GM19025 (cell line): ENCODE results near the gene OAS2.
A peak's percentile ranks its signal among the peaks of the same experiment; 100 is the strongest.
"Not testable (repeated sequence)": the region's sequence is repeated elsewhere in the genome, so short reads cannot be mapped to it uniquely, and the experiment has no call there.

Experiments used
- ATAC-seq: cut with Tn5 transposase; IDR thresholded peaks from one replicate; pipeline ENCODE4 v1.9.1; 2021; ENCODE audit warnings: mild to moderate bottlenecking, low read depth, moderate library complexity; ENCODE audit not compliant: unreplicated experiment

Gene OAS2

DNA sequence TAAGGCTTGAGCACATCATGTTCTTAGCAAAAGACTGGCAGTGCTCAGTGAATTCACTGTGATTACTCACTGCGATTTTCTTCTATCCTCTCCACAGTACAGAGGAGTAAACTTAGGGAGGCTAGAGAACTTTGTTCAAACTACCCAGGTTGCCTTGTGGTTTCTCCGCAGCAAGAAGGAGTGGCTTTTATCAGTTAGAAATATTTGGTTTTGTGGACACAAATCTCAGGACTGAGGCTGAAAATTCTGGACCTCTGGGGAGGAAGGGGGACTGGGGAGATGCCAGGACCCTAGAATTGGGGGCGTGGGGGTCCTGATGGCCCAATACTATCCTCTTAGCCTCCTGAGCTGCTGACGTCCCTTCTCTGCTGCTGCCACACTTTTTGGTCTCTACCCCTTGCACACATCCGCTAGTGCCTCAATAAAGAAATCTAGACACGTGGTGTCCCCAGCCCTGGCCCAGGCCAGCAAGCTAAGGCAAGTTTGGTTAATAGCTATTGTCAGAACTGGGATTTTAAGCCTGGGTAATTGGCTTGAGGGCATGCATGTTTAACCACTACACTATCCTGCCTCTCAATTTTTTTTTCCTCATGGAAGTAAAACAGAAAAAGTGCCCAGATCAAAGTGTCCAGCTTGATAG, 842 bp downstream of the OAS2 start:
- no peak for ATAC-seq

DNA sequence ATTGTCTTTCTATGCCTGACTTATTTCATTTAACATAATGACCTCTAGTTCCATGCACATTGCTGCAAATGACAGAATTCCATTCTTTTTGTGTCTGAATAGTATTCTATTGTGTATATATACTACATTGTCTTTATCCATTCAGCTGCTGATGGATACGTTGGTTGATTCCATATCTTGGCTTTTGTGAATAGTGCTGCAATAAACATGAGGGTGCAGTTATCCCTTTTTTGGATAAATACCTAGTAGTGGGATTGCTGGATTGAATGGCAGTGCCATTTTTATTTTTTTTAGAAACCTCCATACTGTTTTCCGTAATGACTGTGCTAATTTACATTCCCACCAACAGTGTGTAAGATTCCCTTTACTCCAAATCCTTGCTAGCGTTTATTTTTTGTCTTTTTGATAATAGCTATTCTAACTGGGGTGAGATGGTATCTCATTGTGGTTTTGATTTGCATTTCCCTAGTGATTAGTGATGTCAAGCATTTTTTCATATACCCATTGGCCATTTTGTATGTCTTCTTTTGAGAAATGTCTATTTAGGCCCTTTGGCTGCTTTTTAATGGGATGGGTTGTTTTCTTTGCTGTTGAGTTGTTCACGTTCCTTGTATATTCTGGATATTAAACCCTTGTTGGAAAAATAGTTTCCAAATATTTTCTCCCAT, 2.3 kb downstream of the OAS2 start:
- no peak for ATAC-seq

DNA sequence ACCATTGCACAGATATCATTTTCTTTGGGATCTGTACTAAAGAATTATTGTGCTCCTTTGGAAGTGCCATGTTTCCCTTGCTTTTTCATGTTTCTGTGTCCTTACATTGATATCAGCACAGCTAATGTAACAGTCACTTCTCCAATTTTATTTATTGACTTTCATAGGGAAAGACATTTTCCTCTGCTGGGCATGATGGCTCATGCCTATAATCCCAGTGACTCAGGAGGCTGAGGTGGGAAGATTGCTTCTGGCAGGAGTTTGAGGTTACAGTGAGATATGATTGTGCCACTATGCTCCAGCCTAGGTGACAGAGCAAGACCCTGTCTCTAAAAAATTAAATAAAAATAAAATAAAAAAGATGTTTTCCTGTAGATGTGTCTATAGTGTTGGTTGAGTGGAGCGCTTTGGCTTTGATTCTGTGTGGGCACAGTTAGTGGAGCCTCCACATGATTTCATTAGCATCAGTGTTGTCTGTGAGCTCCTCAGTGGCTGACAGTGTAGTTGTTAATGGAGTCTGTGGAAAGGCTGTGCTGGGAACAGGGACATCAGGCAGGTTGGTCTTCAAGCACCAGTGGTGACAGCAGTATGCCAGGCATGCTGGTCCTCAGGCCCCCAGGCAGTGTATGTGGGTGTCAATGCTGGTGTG, 7.4 kb downstream of the OAS2 start:
- no peak for ATAC-seq

DNA sequence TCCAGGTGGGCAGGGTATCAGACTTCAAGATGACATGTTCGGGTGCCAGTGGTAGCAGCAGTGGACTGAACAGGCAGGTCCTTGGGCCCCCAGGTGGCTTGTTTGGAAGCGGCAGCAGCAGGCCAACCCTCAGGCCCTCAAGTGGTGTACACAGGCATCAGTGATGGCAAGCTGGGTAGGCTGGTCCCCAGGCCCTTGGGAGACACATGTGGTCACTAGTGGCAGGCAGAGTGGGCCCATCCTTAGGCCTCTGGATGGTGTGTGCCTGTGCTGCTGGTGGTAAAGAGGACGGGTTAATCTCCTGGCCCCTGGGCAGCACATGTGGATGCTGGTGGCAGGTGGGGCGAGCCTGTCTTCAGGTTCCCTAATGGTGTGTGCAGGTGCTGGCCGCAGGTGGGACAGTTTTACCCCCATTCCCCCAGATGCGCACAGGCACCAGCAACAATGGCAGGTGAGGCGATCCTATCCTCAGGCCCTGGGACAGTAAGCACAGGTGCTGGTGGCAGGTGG, 8.0 kb downstream of the OAS2 start:
- no peak for ATAC-seq

DNA sequence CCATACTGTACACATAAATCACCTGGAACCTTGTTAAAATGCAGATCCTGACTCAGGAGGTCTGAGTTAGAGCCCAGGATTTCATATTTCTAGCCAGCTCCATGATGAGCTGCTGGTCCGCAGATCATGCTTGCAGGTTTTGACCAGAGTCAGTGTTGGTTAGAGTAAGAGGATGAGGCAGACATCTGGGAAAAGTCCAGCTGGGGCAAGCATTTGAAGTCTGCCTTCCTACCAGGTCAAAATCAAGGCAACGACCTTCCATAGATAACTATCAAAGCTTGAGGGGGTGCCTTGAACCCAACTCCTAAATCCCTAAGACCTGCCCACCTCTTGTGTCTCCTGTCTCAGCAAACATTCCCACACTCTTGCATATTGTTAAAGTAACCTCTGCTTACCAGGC, 9.2 kb downstream of the OAS2 start:
- no peak for ATAC-seq

DNA sequence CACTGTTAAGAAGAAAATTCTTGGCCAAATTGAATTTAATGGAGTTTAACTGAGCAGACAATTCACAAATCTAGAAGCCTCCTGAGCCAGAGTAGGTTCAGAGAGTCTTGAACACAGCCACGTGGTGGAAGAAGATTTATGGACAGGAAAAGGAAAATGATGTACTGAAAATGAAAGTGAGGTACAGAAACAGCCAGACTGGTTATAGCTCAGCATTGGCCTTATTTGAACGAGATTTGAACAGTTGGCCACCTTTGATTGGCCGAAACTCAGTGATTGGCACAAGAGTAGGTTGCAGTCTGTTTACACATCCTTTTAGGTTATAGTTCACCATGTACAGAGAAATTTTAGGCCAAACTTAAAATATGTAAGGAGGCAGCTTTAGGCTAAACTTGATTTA, 9.9 kb downstream of the OAS2 start:
- no peak for ATAC-seq

DNA sequence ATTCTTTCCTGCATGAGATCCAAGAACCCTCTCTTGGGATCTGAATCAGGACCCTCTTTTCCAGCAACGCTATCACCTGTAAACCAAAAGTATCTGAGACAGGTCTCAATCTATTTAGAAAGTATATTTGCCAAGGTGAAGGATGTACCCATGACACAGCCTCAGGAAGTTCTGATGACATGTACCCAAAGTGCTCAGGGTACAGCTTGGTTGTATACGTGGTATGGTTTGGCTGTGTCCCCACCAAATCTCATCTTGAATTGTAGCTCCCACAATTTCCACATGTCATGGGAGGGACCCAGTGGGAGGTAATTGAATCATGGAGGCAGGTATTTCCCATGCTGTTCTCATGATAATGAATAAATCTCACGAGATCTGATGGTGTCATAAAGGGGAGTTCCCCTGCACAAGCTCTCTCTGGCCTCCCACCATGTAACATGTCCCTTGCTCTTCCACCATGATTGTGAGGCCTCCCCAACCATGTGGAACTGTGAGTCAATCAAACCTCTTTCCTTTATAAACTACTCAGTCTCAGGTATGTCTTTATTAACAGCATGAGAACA, 10.6 kb downstream of the OAS2 start:
- ATAC-seq: not testable (repeated sequence)

DNA sequence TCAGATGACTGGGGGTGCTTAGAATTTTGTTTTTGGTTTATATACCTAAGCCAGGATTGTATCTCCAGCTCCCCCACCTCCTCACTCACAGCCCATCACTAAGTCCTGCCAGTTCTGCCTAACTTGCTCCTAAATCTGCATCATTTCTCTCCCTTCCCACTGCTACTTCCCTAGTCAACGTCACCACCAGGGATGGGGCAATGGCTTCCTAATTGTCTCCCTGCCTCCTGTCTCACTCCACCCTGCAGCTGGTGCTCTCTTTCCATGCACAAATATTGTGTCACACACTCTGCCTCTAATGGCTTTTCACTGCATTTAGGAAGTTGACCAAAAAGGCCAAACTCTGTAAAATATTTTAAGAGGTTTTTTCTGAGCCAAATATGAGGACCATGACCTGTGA, 11.5 kb downstream of the OAS2 start:
- ATAC-seq: no peak

DNA sequence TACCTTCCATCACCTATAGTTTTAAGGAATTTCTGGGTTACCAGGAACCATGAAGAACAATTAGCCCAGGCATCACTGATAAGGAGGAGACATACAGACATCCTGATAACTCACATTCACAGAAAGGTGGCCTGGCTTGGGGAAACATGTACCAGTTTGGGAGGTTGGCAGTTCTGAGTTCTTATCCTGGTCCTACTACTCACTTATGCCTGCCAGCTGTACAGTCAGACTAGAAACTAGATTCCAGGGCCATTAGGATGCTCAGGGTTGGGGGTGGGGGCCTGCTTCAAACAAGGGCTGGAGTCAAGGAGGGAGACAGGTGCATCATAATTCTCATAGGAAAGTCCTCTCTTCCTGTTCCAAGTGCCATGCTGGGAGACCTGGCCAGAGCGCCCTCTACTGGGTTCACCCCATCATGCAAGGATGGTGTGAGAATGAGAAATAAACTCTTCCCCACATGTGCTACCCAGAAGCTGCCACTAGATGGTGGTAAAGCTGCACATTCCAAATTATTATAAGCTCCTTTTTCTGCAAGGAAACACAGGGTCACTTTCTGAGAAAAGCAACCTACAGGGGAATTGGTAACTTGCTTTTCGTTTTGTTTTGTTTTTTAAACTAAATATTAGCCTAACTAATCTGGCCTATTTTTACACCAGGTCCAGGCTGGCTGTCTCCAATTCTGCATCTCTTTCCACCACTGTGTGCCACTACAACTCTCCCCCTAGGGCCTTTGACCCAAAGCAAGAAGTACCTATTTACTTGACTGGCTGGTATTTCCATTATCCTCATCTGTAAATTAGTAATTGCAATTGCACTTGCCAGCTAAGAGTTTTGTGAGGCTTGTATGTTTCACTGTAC, 14.5 kb downstream of the OAS2 start:
- ATAC-seq: no peak

DNA sequence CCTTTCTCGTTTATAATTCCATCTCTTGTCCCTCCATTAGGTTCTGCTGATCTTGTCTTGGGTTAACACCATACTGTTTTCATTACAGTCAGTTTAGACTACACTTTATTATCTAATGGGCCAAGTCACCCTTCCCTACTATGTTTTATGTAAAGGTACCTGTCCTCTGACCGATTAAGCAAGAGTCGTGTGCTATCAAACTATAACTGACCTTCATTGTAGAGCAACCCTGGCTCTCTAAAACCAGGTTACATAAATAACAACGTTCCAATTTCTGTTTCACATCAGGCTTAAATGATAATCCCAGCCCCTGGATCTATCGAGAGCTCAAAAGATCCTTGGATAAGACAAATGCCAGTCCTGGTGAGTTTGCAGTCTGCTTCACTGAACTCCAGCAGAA, 16.7 kb downstream of the OAS2 start:
- ATAC-seq: no peak

DNA sequence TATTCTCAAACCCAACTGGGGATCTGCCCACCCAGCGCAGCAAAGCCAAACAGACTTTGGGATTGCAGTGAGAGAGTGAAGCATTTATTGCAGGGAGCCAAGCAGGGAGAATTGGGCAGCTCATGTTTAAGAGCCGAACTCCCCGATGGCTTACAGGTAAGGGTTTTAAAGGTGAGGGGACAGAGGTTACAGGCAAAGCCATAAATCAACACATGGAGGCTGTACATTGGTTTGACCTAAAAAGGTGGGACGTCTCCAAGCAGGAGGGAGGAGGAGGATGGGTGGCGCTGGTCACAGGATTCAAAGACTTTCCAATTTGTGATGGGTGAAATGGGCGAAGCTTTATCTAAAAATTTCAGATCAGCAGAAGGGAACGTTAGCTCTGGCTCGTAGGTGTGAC, 18.2 kb downstream of the OAS2 start:
- no peak for ATAC-seq

DNA sequence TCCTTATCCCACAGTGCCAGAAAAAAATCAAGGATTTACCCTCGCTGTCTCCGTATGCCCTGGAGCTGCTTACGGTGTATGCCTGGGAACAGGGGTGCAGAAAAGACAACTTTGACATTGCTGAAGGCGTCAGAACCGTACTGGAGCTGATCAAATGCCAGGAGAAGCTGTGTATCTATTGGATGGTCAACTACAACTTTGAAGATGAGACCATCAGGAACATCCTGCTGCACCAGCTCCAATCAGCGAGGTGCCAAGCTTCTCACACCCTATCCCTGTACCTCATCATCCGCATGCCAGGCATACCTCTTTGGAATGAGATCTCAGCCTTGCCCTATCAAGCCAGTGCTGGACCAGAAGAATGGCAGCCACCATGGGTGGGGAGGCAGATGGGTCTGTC, 19.2 kb downstream of the OAS2 start:
- ATAC-seq: no peak

DNA sequence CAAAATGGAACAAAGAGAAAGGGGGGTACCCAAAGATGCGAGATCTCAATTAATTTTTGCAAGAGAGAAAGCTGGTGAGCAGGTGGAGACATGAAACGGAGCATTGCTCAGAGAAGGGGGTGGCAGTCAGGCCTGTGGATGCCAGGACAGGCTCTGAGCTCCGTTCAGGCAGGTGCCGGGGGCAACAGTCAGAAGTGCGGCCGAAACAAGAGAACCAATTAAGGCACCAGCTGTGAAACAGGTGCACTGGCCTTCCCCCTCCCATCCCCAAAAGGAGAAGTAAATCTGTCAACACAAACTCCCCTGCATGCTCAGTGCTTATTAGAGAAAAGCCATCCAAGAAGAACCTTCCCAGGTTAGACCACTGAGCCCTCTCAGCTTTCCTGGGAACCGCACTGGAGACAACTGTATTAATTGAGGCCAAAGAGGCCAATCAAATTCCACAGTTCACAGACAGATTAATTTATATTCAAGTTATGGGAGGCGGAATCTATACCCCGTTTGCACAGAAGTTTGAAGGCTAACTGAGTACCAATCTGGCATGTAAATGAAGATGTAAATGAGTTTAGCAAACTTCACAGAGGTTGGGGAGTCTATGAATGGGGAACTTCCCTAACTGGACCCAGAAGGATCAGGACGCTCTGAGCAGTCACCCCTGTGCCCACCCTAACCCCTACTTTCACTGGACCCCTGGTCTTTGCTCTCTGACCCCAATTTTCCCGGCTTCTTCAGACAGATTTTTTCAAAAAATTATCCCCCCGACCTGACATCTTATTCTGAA, 20.9 kb downstream of the OAS2 start:
- ATAC-seq: peak; percentile 89

DNA sequence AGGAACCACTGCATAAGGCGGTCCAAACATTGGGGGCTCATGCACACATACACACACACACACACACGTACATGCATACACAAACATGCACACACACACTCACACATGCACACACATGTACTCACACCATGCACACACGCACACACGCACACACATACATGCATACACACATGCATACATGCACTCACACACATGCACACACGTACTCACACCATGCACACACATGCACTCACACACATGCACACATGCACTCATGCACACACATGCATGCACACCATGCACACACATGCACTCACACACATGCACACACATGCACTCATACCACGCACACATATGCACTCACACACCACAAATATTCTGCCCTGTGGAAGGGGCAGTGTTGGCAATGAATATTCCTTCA, 22.1 kb downstream of the OAS2 start:
- ATAC-seq: no peak

DNA sequence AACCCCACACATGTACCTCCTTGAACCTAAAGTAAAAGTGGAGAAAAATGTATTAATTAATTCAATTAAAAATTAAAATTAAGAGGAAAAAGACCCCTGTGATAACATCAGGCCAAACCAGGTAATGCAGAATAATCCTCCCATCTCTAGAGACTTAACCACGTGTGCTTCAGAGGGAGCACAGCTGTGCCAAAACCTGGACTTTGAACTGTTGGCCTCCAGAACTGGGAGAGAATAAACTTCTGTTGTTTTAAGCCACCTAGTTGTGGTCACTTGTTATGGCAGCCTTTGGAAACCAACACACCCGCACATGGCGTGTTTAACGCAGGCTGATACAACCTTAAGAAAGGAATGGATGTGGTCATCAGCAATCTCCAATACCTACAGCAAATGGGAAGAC, 23.8 kb downstream of the OAS2 start:
- ATAC-seq: no peak

DNA sequence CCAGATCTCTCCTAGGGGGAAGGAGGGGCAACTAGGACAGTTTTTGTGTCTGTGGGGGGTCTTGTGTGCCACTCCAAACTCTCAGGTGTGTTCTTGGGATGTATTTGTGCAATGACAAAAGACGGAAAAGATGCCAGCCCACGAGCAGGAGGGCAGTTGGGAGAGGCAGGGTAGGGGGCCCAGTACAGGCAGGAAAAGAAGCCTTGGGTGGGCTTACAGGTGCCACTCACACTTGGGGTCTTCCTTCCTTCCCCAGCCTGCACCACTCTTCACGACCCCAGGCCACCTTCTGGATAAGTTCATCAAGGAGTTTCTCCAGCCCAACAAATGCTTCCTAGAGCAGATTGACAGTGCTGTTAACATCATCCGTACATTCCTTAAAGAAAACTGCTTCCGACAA, 24.4 kb downstream of the OAS2 start:
- no peak for ATAC-seq

DNA sequence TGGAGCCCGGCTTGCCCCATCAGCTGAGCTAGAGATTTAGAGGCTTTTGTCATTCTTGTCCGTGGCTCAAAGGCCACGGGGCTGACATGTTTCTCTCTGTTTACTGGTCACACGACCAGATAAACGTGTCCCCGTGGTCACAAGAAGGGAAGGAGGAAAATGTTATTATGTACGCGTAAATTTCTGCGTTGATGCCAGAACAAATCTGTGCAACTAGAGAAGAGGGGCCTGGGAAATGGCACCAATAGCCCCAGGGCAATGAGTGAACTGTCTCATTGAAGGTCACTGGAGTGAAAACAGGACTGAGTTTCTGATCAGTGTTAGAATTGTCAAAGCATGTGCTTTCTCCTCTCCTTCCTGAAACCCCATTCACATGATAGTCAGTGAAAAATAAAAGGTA, 25.3 kb downstream of the OAS2 start:
- ATAC-seq: no peak

DNA sequence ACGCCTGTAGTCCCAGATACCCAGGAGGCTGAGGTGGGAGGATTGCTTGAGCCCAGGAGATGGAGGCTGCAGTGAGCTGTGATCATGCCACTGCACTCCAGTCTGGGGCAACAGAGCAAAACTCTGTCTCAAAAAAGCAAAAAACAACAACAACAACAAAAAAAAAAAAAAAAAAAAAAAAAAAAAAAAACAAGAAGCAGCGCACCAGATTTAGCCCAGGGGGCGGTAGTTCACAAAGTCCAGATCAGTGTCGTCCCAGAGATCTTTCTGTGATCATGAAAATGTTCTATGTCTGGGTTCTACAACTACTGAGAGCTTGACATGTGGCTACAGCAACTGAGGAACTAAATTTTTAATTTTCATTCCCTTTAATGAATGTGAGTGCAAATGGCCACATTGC, 27.4 kb downstream of the OAS2 start:
- ATAC-seq: no peak

DNA sequence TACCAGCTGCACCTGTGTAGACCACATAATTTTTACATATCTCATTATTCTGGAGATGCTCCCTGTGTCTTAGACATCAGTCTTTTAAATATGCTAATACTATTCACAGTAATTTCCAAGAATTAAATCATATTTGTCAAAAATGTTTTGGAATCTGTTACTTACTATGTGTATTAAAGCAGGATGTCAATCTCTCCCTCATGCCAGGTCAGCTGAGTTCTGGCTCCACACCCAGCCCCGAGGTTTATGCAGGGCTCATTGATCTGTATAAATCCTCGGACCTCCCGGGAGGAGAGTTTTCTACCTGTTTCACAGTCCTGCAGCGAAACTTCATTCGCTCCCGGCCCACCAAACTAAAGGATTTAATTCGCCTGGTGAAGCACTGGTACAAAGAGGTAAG, 27.9 kb downstream of the OAS2 start:
- ATAC-seq: no peak

DNA sequence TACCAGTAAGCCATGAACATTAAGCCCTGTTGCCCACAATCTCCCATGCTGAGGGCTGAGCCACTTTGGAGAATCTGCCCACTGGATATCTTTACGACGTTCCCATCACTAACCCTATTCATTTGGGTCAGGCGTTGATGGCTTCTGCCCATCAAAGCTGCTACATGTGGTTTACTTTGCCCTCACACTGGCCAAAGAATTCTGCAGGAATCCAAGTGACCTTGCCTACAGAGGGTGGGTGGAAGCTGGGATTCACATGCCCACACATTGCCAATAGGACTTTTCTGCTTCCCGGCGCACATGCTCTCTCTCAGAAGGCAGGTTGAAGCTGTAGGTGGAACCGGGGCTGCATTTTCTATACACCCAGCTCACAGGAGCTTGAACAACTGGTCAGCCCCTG, 28.3 kb downstream of the OAS2 start:
- ATAC-seq: no peak
